Stimulated activated memory B cell treated with anti-CD40 and anti-IgM and Interleukin-4, amounts not matched to agents 10 μg/mL and 1 μg/mL and 100 μg/mL, for 72 hours (primary cell): ENCODE results near the gene CSNK2A2.

Experiments used
- ATAC-seq: fragments of 150-1000 bp; cut with Tn5 transposase; 2 replicates; pipeline ENCODE4 v1.10.0; 2021
- H3K27ac Mint-ChIP-seq: one replicate; pipeline ENCODE4 v1.8.0; 2022; ENCODE audit warnings: mild to moderate bottlenecking, mixed read lengths
- H3K27me3 Mint-ChIP-seq: one replicate; pipeline ENCODE4 v1.8.0; 2022; ENCODE audit warnings: mixed read lengths
- H3K36me3 Mint-ChIP-seq: one replicate; pipeline ENCODE4 v1.8.0; 2022; ENCODE audit warnings: mixed read lengths
- H3K4me1 Mint-ChIP-seq: one replicate; pipeline ENCODE4 v1.8.0; 2022; ENCODE audit warnings: mixed read lengths
- H3K4me3 Mint-ChIP-seq: one replicate; pipeline ENCODE4 v1.8.0; 2022; ENCODE audit warnings: mild to moderate bottlenecking, moderate library complexity, mixed read lengths
- H3K9me3 Mint-ChIP-seq: one replicate; pipeline ENCODE4 v1.8.0; 2022; ENCODE audit warnings: mixed read lengths

The CSNK2A2 gene

GRCh38 chr16:58114827-58115825 lies 82.8 kb downstream of the CSNK2A2 start:
- no peaks in the 10 kb centered on the region for H3K9me3 Mint-ChIP-seq
- peaks cover 59% of the 10 kb centered on the region for H3K36me3 Mint-ChIP-seq
- peaks cover 4% of the 10 kb centered on the region for H3K4me1 Mint-ChIP-seq
- ATAC-seq: no peak
- H3K27me3 Mint-ChIP-seq: no peaks in the 10 kb centered on the region
- H3K27ac Mint-ChIP-seq: no peak overlapping the region
- H3K4me3 Mint-ChIP-seq: no peak overlapping the region

DNA sequence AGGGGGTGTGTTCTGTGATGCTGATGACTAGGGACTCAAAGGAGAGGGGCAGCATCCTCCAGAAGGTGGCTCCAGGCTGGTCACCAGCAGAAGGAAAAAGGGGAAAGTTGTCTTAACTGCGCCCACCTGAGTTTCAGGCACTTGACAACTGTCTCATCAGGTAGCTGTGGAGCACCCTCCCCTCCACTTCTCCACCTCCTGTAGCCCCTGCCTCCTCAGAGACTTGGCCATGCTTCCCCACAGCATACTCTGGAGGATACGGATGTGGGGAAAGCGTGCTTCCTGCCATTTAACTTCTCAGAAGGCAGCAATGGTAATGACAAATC lies 86.6 kb downstream of the CSNK2A2 start:
- Mint-ChIP-seq H3K27me3 (no peaks in the 10 kb centered on the region), H3K27ac (no peak overlapping the region), H3K4me1 (peaks cover 13% of the 10 kb centered on the region), H3K9me3 (no peaks in the 10 kb centered on the region), H3K36me3 (peaks cover 42% of the 10 kb centered on the region), H3K4me3 (no peak overlapping the region)
- ATAC-seq: no peak

DNA sequence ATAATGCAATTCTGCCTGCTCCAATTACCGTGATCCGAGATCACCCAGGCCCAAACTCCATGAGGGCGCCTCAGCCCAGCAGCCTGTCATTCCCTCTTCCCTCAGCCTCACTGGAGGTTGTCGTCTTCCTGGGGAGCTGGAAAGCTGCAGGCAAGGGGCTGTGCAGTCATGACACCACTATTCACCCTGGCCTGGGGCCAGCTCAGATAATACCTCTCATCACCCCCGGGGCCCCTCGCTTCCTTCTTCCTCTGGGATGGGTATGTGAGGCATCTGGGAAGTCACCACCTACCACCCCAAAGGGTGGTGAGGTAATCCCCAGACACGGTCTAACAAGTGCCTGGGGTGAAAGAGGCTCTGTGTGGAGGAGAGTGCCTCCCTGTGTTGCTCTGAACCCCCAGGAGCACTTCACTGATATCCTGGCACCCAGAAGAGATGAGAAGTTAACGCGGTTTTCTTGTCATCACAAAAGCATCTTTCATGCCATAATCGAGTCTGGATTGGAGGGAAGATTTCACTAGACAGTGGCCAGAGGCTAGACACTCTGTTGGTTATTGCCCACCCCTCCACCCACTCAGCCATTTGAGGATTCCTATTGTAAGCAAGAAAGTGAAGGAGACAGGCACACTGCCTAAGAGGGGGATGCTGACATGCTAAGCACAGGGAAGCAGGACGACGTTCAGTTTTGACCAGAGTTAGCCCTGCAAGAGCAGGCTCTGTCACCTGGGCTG lies 87.2 kb downstream of the CSNK2A2 start:
- no peaks in the 10 kb centered on the region for H3K27me3 Mint-ChIP-seq
- H3K36me3 Mint-ChIP-seq: peaks cover 39% of the 10 kb centered on the region
- H3K9me3 Mint-ChIP-seq: no peaks in the 10 kb centered on the region
- H3K4me1 Mint-ChIP-seq: peaks cover 13% of the 10 kb centered on the region
- no peak overlapping the region for H3K27ac Mint-ChIP-seq
- no peak for ATAC-seq
- no peak overlapping the region for H3K4me3 Mint-ChIP-seq

DNA sequence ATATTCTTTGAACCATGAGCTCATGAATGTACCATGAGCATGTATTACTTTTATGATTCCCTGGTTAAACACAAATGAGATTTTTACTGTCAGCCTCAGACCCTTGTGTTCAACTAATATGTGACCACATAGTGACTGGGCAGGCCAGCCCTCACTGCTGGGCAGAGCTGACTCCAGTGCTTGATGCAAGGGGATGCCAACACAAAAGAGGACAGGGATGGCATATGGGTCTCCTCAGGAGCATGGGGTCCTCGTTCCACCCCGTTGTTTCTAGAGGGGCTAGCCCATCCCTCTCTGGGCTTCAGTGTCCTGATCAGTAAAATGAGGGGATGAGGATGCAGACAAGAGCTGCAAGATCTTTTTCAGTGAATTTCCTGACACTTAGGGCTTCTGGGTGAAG lies 88.0 kb downstream of the CSNK2A2 start:
- H3K27me3 Mint-ChIP-seq: no peaks in the 10 kb centered on the region
- no peaks in the 10 kb centered on the region for H3K9me3 Mint-ChIP-seq
- H3K4me1 Mint-ChIP-seq: peaks cover 13% of the 10 kb centered on the region
- peaks cover 31% of the 10 kb centered on the region for H3K36me3 Mint-ChIP-seq
- no peak for ATAC-seq
- no peak overlapping the region for H3K4me3 Mint-ChIP-seq
- no peak overlapping the region for H3K27ac Mint-ChIP-seq

DNA sequence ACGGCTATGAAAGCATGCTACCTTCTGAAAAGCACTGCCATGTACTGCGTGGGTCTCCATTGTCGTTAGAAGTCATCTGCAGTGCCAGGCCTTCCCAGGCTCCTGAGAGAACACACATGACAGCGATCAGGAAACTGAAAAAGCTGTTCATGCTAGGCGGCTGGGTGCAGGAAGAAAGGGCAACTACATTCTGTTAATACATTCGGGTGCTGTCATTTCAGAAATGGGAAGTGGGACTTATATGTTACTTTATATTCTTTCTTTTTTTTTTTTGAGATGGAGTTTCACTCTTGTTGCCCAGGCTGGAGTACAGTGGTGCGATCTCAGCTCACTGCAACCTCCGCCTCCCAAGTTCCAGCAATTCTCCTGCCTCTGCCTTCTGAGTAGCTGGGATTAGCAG lies 88.6 kb downstream of the CSNK2A2 start:
- Mint-ChIP-seq H3K4me1 (peaks cover 13% of the 10 kb centered on the region), H3K9me3 (no peaks in the 10 kb centered on the region), H3K36me3 (peaks cover 25% of the 10 kb centered on the region), H3K27me3 (no peaks in the 10 kb centered on the region), H3K4me3 (no peak overlapping the region), H3K27ac (no peak overlapping the region)
- peak; percentile 74 for ATAC-seq
